TTC549 (cell line): ENCODE results near the gene PAX2.
"Not testable (repeated sequence)": the region's sequence is repeated elsewhere in the genome, so short reads cannot be mapped to it uniquely, and the experiment has no call there.

Experiments
- FAIRE-seq: peaks from 2 replicates; lab custom pipeline; 2012; peaks lifted over from hg19 to GRCh38; lab: Jason Lieb, UNC

Gene PAX2

GRCh38 chr10:100744987-100745881 lies at the start of gene PAX2:
Gene PAX2 (plus strand): TSS chr10:100745582. CDS start chr10:100746261, 679 bp downstream.
- FAIRE-seq, result no peak

DNA sequence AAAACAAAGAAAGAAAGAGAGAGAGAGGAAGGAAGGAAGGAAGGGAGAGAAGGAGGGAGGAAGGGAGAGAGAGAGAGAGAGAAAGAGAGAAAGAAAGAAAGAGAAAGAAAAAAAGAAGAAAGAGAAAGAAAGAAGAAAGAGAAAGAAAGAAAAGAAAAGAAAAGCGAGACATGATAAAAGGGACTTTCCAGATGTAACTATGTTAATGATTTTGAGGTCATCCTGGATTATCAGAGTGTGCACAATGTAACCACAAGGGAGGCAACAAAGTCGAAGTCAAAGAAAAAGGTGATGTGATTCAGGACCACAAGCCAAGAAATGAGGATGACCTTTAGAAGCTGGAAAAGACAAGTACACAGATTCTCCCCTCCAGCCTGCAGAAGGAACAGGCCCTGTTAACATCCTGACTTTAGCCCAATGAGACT lies 48.9 kb upstream of the PAX2 start:
- FAIRE-seq, result no peak

GRCh38 chr10:100697070-100697469 lies 48.3 kb upstream of the PAX2 start:
- FAIRE-seq, result no peak

DNA sequence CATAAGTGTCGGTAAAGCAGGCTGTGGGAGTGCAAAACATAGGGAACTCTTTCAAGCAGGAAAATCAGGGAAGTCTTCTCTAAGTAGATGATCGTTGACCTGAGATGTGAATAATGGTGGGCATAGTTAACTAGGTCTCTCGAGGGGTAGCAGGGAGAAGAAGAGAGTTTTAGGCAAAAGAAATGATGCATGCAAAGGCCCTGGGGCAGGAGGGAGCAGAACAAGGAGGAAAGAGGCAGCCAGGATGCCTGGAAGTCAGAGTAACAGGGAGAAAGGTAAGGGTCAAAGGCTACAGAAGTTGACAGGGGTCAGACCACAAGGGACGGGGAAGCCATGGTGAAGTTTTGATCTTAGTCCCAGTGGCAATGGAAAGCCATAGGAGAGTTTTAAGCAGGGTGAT lies 47.8 kb upstream of the PAX2 start:
- FAIRE-seq, result no peak

DNA sequence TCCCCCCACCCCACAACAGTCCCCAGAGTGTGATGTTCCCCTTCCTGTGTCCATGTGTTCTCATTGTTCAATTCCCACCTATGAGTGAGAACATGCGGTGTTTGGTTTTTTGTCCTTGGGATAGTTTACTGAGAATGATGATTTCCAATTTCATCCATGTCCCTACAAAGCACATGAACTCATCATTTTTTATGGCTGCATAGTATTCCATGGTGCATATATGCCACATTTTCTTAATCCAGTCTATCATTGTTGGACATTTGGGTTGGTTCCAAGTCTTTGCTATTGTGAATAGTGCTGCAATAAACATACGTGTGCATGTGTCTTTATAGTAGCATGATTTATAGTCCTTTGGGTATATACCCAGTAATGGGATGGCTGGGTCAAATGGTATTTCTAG lies 43.7 kb upstream of the PAX2 start:
- FAIRE-seq, result not testable (repeated sequence)

GRCh38 chr10:100705139-100705538 lies 40.2 kb upstream of the PAX2 start:
- no peak for FAIRE-seq

DNA sequence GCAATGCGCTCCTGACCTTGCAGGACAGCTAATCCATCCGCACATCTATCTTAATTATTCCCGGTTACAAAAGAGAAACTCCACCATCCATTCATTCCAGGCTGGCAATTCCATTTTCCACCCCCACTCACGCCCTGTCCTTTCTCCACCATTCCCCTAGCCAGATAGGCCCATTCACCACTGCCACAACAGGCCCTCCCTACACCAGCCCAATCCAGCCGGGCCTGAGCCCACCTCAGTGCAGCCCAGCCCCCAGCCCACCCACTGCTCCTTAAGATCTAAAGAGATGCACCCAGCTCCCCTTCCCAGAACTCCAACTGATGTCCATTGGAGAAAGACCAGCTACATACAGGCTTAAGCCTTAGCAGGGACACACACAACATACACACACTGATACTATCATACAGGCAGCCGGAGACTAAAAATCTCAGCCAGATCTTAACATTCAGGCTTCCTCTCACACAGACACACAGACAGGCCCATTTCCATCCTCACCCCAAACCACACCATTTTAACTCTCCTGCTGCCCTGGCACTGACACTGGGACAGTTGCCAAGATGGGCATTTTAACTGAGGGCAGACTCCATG lies 38.0 kb upstream of the PAX2 start:
- no peak for FAIRE-seq

- FAIRE-seq, result no peak
Observed at GRCh38 chr10:100709146-100710082, 36.0 kb upstream of the PAX2 start.

DNA sequence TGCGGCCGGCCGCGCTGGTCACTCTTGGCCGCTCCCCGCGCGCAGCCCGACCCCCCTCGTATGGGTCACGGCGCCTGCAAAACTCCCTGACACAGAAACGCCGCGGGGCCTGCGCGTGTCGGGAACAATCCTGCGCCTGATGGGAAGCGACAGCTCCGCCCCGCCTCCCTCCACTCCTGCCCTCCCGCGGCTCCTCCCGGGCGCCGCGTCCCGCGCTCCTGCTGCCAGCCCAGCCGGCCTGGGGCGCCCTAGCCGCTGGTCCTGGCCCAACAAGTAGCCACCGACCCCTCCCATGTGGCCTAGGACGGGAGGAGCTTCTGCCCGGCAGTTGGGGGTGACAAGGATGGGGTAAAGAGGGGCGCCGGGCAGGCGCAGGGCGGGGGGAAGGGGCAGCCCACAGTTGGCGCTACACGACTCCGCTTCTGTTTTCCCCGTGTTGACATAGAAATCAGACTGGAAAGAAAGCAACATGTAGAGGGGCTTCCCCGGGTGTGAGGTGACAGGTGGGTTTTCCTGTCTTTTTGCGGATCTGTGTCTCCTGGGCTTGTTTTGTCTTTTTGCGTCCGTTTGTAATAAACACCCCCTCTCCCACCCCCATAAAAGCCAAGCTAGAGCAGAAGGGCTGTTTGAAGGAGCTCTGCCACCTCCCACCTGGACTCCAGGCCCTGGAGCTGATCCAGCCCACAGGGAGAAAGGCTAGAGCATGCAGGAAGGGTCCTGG lies 35.1 kb upstream of the PAX2 start:
- FAIRE-seq, result no peak

DNA sequence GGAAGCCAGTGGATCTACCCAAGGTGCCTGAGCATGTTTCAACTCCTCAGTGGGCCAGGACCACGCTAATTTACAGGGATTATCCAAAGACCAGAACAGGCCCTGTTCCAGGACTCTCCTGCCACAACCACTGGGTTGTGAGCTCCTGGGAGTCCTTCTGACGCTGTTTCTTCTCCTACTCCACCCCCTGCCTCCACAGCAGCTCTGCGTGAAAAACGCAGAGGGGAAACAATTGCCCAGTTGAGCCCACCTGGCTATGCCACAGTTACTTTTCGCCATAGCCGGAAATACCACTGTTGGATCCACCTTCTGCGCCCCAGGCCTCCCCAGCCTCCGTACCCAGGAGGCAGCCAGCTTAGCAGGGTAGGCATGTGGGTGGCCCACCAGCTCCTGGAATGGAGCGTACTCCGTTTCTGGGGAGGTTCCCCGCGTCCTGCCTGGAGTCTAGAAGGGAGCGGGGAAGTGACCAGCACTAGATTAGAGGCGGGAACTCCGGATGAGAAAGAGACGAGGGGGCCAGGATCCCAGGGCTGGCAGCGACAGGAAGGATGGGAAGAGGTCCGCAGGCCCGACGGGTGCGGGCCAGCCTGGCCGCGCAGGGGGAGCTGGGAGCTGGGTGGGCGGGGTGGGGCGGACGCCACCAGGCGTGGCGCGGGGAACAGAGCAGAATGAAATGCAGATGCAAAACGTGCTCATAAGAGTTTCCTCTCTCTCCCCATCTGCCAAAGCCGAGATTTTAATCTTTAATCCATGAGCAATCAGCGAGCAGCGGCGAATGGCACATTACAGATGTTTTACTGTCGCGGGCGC lies 32.1 kb upstream of the PAX2 start:
- FAIRE-seq, result no peak

GRCh38 chr10:100713859-100714565 lies 31.4 kb upstream of the PAX2 start:
- no peak for FAIRE-seq

- no peak for FAIRE-seq
Observed at GRCh38 chr10:100714566-100714950, 30.8 kb upstream of the PAX2 start.

DNA sequence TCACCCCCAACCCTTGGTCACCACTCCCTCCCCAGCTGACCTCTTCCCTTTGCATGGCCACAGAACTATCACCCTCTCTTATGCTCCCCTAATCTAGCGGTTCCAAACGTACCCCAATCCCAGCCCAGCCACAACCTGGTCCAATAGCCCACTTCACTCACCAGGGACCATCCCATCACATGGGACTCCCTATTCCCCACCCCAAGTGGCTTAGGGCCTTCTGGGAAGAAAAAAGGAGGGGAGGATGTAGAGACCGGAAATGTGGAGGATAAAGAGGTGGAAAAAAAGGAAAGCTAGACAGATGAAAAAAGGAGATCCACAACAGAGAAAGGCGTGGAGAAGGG lies 30.3 kb upstream of the PAX2 start:
- no peak for FAIRE-seq

GRCh38 chr10:100715445-100716385 lies 29.7 kb upstream of the PAX2 start:
- FAIRE-seq, result no peak

GRCh38 chr10:100717166-100717565 lies 28.2 kb upstream of the PAX2 start:
- FAIRE-seq, result no peak

GRCh38 chr10:100718197-100718742 lies 27.1 kb upstream of the PAX2 start:
- no peak for FAIRE-seq

- no peak for FAIRE-seq
Observed at GRCh38 chr10:100723180-100723579, 22.2 kb upstream of the PAX2 start.

DNA sequence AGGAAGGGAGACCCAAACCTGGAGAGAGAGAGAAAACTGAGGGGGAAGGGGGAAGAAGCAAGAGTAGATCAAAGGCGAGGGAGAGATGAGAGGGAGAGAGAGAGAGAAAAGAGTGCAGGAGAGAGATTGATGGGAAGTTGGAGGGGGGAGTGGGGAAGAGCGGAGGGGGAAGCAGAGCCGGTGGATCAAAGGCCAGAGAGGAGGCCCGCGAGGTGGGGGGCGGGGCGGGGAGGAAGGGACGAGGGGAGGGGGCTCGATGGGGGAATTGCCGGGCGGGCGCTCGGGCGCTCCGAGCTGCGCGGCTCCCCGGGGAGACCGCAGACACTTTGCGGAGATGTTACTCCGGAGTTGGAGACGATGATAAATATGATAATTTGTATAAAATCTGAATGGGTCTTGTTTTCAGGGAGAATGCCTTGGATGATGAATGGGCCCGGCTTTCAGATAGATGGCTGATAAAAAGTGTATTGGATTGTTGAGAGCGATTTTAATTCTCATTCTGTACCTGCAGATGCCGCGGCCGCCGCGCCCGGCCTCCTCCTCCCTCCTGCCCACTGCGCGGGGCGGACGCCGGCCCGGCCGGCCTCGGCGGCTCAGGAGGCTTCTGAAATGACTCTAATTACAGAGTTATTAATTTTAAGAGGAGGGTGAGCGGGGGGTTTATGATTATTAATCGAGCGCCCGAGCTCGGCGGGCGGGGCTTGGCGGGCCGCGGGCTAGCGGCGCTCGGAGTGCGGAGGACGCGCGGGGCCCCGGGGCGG lies 21.4 kb upstream of the PAX2 start:
- FAIRE-seq, result no peak
